ENCODE data around the gene ARID1B.

Gene ARID1B

DNA sequence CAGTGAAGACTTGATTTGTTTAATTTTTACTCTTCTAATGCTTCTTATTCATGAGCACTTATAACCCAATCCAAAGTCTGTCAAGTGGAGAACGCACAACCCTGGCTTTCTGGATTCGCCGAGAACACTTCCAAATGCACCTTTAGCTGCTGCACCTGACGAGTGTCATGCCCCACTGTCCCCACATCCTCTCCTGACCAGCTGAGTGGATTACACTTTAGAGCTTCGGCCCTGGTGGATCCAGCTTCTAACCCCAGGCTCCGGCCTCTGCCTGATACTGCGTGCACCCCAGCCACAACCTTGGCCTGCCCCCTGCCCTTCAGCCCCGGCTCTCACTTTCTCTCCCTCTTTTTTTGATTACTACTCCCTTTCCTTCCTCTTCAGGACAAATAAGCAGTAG lies 287.3 kb downstream of the ARID1B start:
- DNase-seq = no peak

GRCh38 chr6:157065366-157065765 lies 288.2 kb downstream of the ARID1B start:
- DNase-seq = no peak

GRCh38 chr6:157066781-157067491 lies 289.8 kb downstream of the ARID1B start:
- no peak for DNase-seq

GRCh38 chr6:157067507-157067906 lies 290.3 kb downstream of the ARID1B start:
- DNase-seq = no peak

DNA sequence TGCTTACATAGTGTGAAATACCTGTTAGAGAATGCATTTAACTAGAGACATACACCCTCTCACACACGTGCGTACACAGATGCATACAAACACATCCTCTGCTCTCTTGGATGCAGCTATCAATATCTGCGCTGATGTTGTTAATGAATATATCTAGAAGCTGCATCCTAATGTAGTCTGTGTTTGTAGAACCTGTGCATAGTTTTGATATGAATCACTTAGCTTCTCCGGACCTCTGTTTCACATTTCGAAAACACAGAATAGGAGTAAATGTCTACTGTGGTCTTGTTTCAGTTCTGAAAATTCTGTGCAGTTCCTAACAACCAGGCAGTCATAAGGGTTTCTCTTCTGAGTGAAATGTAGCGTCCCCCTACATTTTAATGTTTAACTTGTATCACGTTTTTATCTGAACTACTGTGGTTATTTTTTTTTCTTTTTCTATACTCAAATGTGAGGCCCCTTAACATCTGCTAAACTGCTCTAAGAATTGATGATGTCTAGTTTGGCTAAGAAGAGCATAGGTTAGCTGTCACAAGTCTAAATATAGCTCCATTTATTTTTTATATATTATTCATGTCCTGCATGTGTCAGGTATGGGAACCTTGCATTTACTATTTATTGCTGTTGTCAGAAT lies 291.6 kb downstream of the ARID1B start:
- DNase-seq = peak; percentile 26

- no peak for DNase-seq
Observed at GRCh38 chr6:157069585-157069984, 292.4 kb downstream of the ARID1B start.

DNA sequence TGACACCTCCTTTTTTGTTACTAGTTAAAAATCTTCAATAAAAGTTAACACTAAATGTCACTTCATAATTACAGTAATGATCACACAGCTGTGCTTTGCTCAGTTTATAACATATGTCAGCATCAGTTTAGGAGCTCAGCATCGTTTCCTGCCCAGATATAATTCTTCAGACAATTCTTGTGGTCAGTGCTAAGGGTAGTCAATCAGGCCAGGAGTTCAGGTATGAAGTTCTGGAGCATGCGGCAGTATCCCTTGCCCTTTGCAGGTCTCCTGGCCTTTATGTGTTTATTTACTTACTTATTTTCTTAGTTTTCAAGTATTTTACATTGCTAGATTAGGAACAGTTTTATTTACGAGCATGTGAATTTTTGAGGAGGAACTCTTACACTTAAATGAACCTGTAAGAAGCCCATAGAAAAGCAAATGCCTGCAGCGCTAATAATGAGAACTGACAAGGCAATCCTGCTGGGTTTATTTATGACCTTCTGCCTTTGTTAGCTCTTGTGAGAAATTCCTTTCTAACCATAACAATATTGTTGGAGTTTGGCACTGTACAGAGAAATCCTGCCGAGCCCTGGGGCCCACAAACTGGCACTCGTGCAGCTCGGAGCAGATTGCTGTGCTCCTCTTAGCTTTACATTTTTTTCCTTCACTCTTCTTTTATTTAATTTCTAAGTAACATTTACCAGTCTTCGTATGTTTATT lies 293.4 kb downstream of the ARID1B start:
- peak; percentile 29 for DNase-seq

- DNase-seq = no peak
Observed at GRCh38 chr6:157072128-157072527, 294.9 kb downstream of the ARID1B start.

DNA sequence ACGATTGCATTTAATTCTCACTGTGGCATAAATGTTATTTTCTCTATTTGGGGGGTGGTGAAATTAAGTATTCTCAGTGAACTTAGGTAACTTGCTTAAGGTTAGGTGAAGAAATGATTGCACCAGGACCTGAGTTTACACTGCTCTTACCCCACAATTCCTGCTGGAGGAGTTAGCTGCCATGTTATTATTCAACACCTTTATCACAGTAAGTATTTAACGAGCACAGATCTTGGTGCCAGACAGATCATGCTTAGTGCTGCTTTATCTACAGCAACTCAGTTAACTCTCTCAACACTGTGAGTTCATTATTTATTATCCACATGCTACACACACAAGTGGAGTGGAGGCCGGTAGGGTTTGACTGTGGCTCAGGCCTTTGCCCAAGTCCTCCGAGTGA lies 296.4 kb downstream of the ARID1B start:
- no peak for DNase-seq

DNA sequence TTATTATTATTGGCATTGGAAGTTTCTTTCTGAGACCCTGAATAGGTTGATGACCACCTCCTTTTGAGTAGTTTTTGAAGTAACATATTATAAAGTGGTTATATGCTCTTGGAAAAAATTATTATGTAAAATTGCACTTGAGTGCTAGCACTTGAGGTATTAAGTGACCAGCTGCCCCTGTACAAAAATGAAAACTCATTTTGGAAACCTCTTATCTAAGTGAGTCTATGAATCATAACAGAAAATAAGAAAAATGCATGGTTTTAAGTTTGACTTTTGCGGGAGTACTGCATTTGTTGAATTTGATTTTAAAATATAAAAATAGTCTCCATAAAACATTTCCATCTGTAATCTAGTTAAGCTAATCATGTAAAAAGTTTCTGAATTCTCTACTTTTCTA lies 297.8 kb downstream of the ARID1B start:
- no peak for DNase-seq

DNA sequence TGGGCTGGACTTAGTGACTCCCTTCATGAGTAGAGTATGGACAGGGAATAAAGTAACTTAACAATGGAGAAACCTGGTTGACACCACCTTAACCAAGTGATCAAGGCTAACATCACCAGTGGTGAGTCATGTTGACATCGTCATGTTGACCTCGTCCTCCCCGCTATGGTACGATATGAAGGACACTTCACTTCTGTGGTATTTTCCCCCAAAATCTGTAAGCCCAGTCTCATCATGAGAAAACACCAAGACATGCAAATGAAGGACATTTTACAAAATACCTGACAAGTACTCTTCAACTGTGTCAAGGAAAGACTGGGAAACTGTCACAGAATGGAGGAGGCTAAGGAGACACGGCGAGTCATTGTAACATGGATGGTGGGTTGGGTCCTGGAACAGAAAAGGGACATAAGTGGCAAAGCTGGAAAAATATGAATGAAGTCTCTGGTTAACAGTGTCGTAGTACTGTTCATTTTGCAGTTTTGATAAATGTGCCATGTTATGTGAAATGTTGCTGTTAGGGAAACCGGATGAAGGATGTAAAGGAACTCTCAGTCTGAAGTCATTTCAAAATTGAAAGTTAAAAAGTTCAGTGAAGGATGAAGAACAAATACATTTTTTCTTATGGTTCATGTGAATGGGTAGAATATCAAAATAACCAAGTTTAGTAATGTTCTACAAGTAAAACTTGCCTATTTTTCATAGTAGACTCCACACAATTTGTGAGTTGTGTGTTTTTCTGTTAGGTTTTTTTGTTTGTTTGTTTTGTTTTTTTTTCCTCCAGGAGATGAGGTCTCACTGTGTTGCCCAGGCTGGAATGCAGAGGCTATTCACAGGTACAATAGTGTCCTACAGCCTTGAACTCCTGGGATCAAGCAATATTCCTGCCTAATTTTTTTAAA lies 298.6 kb downstream of the ARID1B start:
- DNase-seq = no peak

- no peak for DNase-seq
Observed at GRCh38 chr6:157076451-157076822, 299.3 kb downstream of the ARID1B start.

DNA sequence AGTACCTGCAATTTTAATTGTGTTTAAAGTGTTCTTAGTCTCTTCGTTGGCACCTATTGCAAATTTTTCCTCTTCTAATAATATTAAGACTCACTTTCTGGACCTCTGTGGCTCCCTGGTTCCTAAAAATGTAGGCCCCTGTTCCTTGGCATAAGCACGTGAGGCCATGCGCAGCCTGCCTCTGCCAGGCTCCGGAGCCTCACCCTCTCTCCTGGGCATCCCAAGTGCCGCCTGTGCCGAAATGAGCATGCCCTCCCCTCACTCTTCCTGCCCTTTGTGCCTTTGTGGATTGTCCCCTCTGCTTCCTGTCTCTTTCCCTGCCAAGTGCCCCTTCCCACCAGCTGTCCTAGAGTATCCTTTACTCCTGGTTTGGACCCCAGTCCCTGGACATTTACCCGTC lies 300.1 kb downstream of the ARID1B start:
- no peak for DNase-seq

GRCh38 chr6:157078326-157078725 lies 301.1 kb downstream of the ARID1B start:
- no peak for DNase-seq

- DNase-seq = no peak
Observed at GRCh38 chr6:157079277-157079676, 302.1 kb downstream of the ARID1B start.

DNA sequence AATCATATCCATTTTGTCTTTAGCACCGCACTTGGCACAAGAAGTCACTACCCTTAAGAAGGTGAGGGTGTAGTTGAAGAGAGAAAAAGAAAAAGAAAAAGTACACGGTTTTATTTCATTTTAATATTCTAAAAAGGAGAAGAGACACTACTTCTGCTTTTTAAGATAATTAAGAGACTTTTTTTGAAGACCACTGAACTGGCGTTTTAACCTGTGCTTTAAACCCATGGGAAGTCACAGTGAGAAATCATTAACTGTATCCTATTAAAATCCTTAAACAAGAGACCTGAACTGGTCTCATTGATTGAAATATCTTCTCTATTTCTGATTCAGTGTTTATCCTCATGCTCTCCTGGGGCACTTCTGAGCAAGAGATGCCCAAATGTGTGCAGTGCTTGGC lies 302.6 kb downstream of the ARID1B start:
- no peak for DNase-seq

DNA sequence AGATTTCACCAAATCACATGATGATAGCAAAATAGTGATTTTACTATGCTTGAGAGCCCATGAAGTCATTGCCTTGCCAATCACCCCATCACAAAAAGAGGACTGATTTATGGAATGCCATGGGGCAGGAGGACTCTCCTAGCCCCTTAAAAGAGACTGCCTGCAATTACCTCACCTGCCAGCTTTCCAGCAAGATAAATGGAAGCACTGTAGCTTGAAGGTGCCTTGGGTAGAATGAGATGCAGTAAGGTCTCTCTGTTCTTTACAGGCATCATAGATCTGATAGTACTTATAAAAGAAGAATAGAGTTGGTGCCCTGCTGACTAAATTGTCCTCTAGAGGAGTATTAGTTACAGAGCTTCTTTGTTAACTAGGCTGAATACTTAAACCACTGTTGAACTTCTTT lies 303.8 kb downstream of the ARID1B start:
- DNase-seq = no peak

- DNase-seq = no peak
Observed at GRCh38 chr6:157083343-157083742, 306.2 kb downstream of the ARID1B start.

GRCh38 chr6:157086632-157087031 lies 309.5 kb downstream of the ARID1B start:
- DNase-seq = no peak

DNA sequence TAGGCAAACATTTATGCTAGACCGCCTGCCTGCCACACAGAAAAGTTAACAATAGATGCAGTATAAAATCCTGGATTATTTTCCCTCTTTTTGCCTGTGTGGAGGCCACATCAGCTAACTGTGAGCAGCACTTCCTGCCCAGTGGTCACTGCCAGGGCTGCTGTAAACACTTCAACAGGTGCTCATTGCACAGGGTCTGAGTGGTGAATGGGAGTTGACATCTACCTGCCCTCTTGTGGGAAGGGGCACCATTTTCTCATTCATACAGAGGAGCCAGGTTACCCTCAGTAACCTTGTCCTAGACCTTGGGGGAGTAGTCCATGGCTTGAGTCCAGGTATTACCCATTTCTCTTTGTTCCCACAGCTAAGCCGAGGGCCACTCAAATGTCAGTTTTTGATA lies 310.8 kb downstream of the ARID1B start:
- no peak for DNase-seq

DNA sequence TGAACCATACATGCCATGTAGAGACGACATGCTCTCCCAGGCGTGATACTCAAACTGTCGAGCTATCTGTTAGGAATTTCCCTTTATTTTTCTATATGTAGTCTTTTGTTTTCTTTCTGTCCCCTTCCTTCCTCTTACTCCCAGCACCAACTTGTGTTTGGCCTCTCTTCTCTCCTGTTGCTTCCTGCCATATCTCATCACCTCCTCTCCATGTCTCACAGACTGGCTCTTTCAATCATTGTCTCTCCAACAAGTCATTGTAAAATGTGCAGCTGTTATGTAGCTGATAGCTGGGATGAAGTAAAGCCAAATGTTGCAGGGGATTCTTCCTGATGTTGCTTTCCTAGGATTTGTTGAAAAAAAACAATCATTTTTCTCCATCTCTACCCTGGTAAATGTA lies 311.7 kb downstream of the ARID1B start:
- DNase-seq = no peak

- DNase-seq = peak; percentile 69
Observed at GRCh38 chr6:157089258-157089657, 312.1 kb downstream of the ARID1B start.

- no peak for DNase-seq
Observed at GRCh38 chr6:157089851-157090250, 312.7 kb downstream of the ARID1B start.
